ENCODE data around the gene CCDC15.
"Not testable (repeated sequence)": the region's sequence is repeated elsewhere in the genome, so short reads cannot be mapped to it uniquely, and the experiment has no call there.

CCDC15 gene

DNA sequence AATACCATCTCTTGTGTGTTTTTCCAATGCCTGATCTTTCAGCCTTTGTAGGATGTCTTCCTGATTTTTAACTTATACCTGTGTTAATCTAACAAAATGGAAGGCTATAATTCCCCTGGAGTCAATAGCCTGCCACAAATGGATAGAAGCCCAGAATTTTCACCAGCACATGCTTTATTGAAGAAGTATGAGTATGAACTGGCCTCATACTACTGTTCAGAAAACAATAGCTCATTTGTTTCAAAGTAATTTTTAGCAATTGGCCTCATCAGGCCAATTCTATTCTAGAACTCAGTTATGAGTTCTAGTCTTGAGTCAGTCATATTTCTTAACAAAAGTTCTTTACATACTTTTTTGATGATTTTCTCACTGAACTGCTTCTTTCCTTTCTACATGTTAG lies 68.5 kb downstream of the CCDC15 start:
- ChIA-PET CTCF (interaction anchor here (1.0 kb wide), 1 partner anchor 11 kb away, joined by 3 read pairs; no protein-coding TSS in a partner anchor), POLR2A (no interaction called here)
- no peaks in the 10 kb centered on the region for H3K4me1 ChIP-seq (ENCODE audit: control extremely low read depth in 1 of 4, control insufficient read depth in 4 of 4, insufficient read depth in 4 of 4, low read length in 3 of 4)
- H3K4me3 ChIP-seq (ENCODE audit: control insufficient read depth in 1 of 7, extremely low read depth in 1 of 7, insufficient read depth in 4 of 7, low read depth in 2 of 7, low read length in 6 of 7): no peak overlapping the region
- H3K9me3 ChIP-seq (ENCODE audit: control extremely low read depth in 1 of 5, control insufficient read depth in 4 of 5, insufficient read depth in 2 of 5, low read depth in 1 of 5, low read length in 4 of 5): no peaks in the 10 kb centered on the region
- peaks cover 0 to 3% (median 0%) of the 10 kb centered on the region in 4 experiments for H3K36me3 ChIP-seq (ENCODE audit: control insufficient read depth in 4 of 4, insufficient read depth in 4 of 4, low read length in 3 of 4)
- DNase-seq: no peak
- H3K27ac ChIP-seq (ENCODE audit: insufficient read depth in 1 of 2, low read depth in 1 of 2, low read length in 2 of 2, poor library complexity in 1 of 2, severe bottlenecking in 2 of 2): no peak overlapping the region
- H3K27me3 ChIP-seq (replicated peaks in 2 of 5; ENCODE audit: control insufficient read depth in 4 of 5, insufficient read depth in 5 of 5, low read length in 4 of 5): no peaks in the 10 kb centered on the region

DNA sequence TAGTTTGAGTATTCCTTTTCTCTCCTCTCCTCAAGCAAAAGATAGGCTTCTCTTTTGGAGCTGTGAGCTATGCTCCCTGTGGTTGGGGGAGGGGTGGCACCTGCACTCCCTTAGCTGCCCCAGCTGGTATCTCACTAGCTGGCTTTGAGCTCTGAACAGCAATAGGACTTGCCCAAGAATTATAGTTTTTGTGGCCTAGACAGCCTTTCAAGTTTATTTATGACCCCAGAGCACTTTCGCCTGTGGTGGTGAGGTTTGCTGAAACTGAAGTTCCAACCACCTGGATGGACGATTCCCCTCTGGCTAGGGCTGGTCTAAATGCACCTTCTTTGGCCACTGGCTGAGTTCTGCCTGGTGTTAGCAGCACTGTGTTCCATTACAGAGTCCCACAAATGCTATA lies 72.0 kb downstream of the CCDC15 start:
- H3K4me3 ChIP-seq (ENCODE audit: control insufficient read depth in 1 of 7, extremely low read depth in 1 of 7, insufficient read depth in 4 of 7, low read depth in 2 of 7, low read length in 6 of 7): no peak overlapping the region
- H3K27ac ChIP-seq (ENCODE audit: insufficient read depth in 1 of 2, low read depth in 1 of 2, low read length in 2 of 2, poor library complexity in 1 of 2, severe bottlenecking in 2 of 2): no peak overlapping the region
- DNase-seq: no peak
- ChIA-PET POLR2A (interaction anchor here (0.7 kb wide), 1 partner anchor 10 kb away, joined by 3 read pairs; no protein-coding TSS in a partner anchor), CTCF (no interaction called here)
- H3K9me3 ChIP-seq (ENCODE audit: control extremely low read depth in 1 of 5, control insufficient read depth in 4 of 5, insufficient read depth in 2 of 5, low read depth in 1 of 5, low read length in 4 of 5): peaks cover 0 to 6% (median 0%) of the 10 kb centered on the region in 5 experiments
- WGBS (ENCODE audit: insufficient coverage): 89% methylated on average over 1 of the region's 2 CpGs
- no peaks in the 10 kb centered on the region for H3K27me3 ChIP-seq (replicated peaks in 2 of 5; ENCODE audit: control insufficient read depth in 4 of 5, insufficient read depth in 5 of 5, low read length in 4 of 5)
- H3K36me3 ChIP-seq (ENCODE audit: control insufficient read depth in 4 of 4, insufficient read depth in 4 of 4, low read length in 3 of 4): peaks cover 0 to 13% (median 2%) of the 10 kb centered on the region in 4 experiments
- H3K4me1 ChIP-seq (ENCODE audit: control extremely low read depth in 1 of 4, control insufficient read depth in 4 of 4, insufficient read depth in 4 of 4, low read length in 3 of 4): no peaks in the 10 kb centered on the region

DNA sequence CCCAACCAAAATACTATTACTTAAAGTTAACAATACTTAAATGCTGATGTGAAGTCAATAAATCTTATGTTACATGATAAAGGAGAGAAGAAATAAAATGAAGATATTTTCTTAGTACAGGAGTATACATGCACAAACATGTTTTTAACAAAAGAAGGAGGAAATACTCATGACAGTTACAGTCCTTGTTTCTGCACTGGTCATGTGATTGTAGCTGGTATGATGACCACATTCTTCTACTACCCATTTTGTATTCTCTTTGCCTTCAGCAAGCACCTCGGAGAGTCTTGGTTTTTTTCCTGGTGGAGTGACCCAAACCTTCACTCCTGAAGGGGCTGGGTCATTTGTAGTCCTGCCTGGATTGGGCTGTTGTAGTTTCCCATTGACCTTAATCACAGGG lies 75.4 kb downstream of the CCDC15 start:
- DNase-seq; H3K4me3 ChIP-seq (ENCODE audit: control insufficient read depth in 1 of 7, extremely low read depth in 1 of 7, insufficient read depth in 4 of 7, low read depth in 2 of 7, low read length in 6 of 7); CTCF ChIA-PET; H3K27ac ChIP-seq (ENCODE audit: insufficient read depth in 1 of 2, low read depth in 1 of 2, low read length in 2 of 2, poor library complexity in 1 of 2, severe bottlenecking in 2 of 2); H3K4me1 ChIP-seq (ENCODE audit: control extremely low read depth in 1 of 4, control insufficient read depth in 4 of 4, insufficient read depth in 4 of 4, low read length in 3 of 4); POLR2A ChIA-PET; H3K27me3 ChIP-seq (replicated peaks in 2 of 5; ENCODE audit: control insufficient read depth in 4 of 5, insufficient read depth in 5 of 5, low read length in 4 of 5): not testable (repeated sequence)
- WGBS (ENCODE audit: insufficient coverage): 50% methylated on average over 1 of the region's 1 CpG
- H3K36me3 ChIP-seq (ENCODE audit: control insufficient read depth in 4 of 4, insufficient read depth in 4 of 4, low read length in 3 of 4): peaks cover 0 to 16% (median 3%) of the 10 kb centered on the region in 4 experiments
- H3K9me3 ChIP-seq (ENCODE audit: control extremely low read depth in 1 of 5, control insufficient read depth in 4 of 5, insufficient read depth in 2 of 5, low read depth in 1 of 5, low read length in 4 of 5): peaks cover 0 to 19% (median 2%) of the 10 kb centered on the region in 5 experiments

DNA sequence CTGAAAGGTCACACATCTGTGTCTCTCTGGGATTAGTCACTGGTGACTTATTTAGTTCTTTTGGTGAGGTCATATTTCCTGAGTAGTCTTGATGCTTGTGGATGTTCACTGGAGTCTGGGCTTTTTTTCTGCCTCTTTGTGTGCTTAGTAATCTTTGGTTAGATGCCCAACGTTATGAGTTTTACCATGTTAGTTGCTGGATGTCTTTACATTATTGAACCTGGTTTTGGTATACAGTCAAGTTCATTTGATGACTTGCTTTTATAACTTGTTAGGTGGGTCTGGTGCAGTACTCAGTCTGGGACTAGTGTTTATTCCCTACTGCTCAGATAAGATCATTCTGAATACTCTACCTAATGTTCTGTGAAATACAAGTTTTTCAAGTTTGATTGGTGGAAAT lies 82.9 kb downstream of the CCDC15 start:
- POLR2A ChIA-PET: no interaction called here
- no peak for DNase-seq
- WGBS (ENCODE audit: insufficient coverage): no CpG with 5 or more reads among the region's 1 CpG

DNA sequence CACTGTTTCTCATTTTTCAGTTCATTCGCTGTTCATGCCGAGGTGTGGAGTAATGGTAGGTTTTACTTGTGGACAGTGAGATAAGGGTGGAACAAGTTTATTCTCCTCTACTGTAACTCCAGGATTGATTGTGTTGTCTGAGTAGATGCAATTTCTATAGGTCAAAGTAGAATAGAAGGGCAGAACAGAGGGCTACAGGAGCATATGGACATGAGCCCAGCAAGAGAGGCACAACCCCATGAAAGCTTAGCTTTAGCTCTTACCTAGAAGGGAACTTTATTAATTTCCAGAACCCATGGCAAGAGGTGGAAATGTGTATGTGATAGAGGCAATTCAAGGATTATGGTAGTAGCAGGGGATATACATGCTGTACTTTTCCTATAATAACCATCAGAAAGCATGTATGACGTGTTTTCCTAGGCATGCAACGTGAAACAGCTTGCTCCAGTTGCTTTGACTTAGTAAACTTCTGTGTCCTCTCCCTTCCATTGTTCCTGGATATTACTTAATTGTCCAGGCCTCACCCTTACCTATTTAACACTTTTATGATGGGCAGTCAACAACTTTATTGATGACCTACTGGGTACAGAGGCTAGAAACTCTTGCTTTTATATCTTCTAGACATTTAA lies 95.3 kb downstream of the CCDC15 start:
- H3K9me3 ChIP-seq (ENCODE audit: control extremely low read depth in 1 of 5, control insufficient read depth in 4 of 5, insufficient read depth in 2 of 5, low read depth in 1 of 5, low read length in 4 of 5): peaks cover 0 to 2% (median 0%) of the 10 kb centered on the region in 5 experiments
- no peak overlapping the region for H3K27ac ChIP-seq (ENCODE audit: insufficient read depth in 1 of 2, low read depth in 1 of 2, low read length in 2 of 2, poor library complexity in 1 of 2, severe bottlenecking in 2 of 2)
- CTCF ChIA-PET: no interaction called here
- H3K36me3 ChIP-seq (ENCODE audit: control insufficient read depth in 4 of 4, insufficient read depth in 4 of 4, low read length in 3 of 4): peaks cover 0 to 5% (median 0%) of the 10 kb centered on the region in 4 experiments
- 89% methylated on average over 2 of the region's 4 CpGs for WGBS (ENCODE audit: insufficient coverage)
- H3K4me1 ChIP-seq (ENCODE audit: control extremely low read depth in 1 of 4, control insufficient read depth in 4 of 4, insufficient read depth in 4 of 4, low read length in 3 of 4): no peaks in the 10 kb centered on the region
- no peak for DNase-seq
- no peaks in the 10 kb centered on the region for H3K27me3 ChIP-seq (replicated peaks in 2 of 5; ENCODE audit: control insufficient read depth in 4 of 5, insufficient read depth in 5 of 5, low read length in 4 of 5)
- no peak overlapping the region for H3K4me3 ChIP-seq (ENCODE audit: control insufficient read depth in 1 of 7, extremely low read depth in 1 of 7, insufficient read depth in 4 of 7, low read depth in 2 of 7, low read length in 6 of 7)
- POLR2A ChIA-PET: no interaction called here

More for the DNA sequence above, 82.9 kb downstream of the CCDC15 start:
- H3K9me3 ChIP-seq (ENCODE audit: control extremely low read depth in 1 of 5, control insufficient read depth in 4 of 5, insufficient read depth in 2 of 5, low read depth in 1 of 5, low read length in 4 of 5): peaks cover 2 to 13% (median 3%) of the 10 kb centered on the region in 5 experiments
- no peaks in the 10 kb centered on the region for H3K4me1 ChIP-seq (ENCODE audit: control extremely low read depth in 1 of 4, control insufficient read depth in 4 of 4, insufficient read depth in 4 of 4, low read length in 3 of 4)
- no peak overlapping the region for H3K27ac ChIP-seq (ENCODE audit: insufficient read depth in 1 of 2, low read depth in 1 of 2, low read length in 2 of 2, poor library complexity in 1 of 2, severe bottlenecking in 2 of 2)
- H3K4me3 ChIP-seq (ENCODE audit: control insufficient read depth in 1 of 7, extremely low read depth in 1 of 7, insufficient read depth in 4 of 7, low read depth in 2 of 7, low read length in 6 of 7): no peak overlapping the region
- no peaks in the 10 kb centered on the region for H3K27me3 ChIP-seq (replicated peaks in 2 of 5; ENCODE audit: control insufficient read depth in 4 of 5, insufficient read depth in 5 of 5, low read length in 4 of 5)
- CTCF ChIA-PET: interaction anchor here (0.8 kb wide), 1 partner anchor 1112 kb away, joined by 3 read pairs; no protein-coding TSS in a partner anchor
- H3K36me3 ChIP-seq (ENCODE audit: control insufficient read depth in 4 of 4, insufficient read depth in 4 of 4, low read length in 3 of 4): peaks cover 0 to 3% (median 2%) of the 10 kb centered on the region in 4 experiments

DNA sequence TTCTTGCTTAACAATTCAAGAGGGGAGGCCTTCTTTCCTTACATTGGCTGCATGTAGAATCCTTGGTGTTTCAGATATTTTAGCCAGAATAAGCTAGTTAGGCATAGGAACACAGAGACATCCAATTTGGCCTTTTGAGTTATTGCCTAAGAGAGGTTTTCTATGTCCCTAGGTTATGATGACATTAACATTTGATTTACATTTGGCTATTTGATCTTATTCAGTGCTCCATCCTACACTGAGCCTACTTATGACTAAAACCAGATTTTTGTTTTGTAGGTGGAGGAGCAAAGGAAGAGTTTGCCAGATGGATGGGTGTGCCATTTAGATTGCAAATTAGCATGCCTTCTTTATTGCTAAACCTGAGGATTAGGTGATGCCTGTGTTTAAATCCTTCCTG lies 98.0 kb downstream of the CCDC15 start:
- no peak overlapping the region for H3K4me3 ChIP-seq (ENCODE audit: control insufficient read depth in 1 of 7, extremely low read depth in 1 of 7, insufficient read depth in 4 of 7, low read depth in 2 of 7, low read length in 6 of 7)
- no peak for DNase-seq
- no peaks in the 10 kb centered on the region for H3K27me3 ChIP-seq (replicated peaks in 2 of 5; ENCODE audit: control insufficient read depth in 4 of 5, insufficient read depth in 5 of 5, low read length in 4 of 5)
- peaks cover 0 to 5% (median 0%) of the 10 kb centered on the region in 4 experiments for H3K36me3 ChIP-seq (ENCODE audit: control insufficient read depth in 4 of 4, insufficient read depth in 4 of 4, low read length in 3 of 4)
- H3K27ac ChIP-seq (ENCODE audit: insufficient read depth in 1 of 2, low read depth in 1 of 2, low read length in 2 of 2, poor library complexity in 1 of 2, severe bottlenecking in 2 of 2): no peak overlapping the region
- no peaks in the 10 kb centered on the region for H3K9me3 ChIP-seq (ENCODE audit: control extremely low read depth in 1 of 5, control insufficient read depth in 4 of 5, insufficient read depth in 2 of 5, low read depth in 1 of 5, low read length in 4 of 5)
- ChIA-PET POLR2A (no interaction called here), CTCF (interaction anchor here (1.1 kb wide), 1 partner anchor 38 kb away, joined by 3 read pairs; no protein-coding TSS in a partner anchor)
- no peaks in the 10 kb centered on the region for H3K4me1 ChIP-seq (ENCODE audit: control extremely low read depth in 1 of 4, control insufficient read depth in 4 of 4, insufficient read depth in 4 of 4, low read length in 3 of 4)

DNA sequence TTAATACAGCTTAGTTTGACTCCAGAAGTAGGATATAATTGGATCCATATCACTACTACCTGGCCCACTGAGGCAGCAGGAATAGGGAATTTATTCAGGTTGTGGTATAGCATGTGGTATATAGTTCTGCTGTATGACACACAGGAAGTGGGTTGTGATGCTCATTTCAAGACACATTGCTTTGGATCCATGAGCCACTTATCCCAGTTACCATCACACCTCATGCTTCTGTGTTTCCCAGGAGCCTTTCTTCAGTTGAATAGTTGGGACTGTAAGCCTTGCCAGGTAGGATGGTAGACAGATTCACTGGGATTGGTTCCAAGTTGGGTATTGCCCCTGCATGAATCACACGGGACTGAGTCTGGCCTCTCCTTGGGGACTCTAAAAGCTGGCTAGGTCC lies 99.2 kb downstream of the CCDC15 start:
- POLR2A ChIA-PET: no interaction called here
- no peak for DNase-seq
- no peaks in the 10 kb centered on the region for H3K4me1 ChIP-seq (ENCODE audit: control extremely low read depth in 1 of 4, control insufficient read depth in 4 of 4, insufficient read depth in 4 of 4, low read length in 3 of 4)

More for the DNA sequence above, 99.2 kb downstream of the CCDC15 start:
- Histone ChIP-seq H3K27me3 (replicated peaks in 2 of 5; ENCODE audit: control insufficient read depth in 4 of 5, insufficient read depth in 5 of 5, low read length in 4 of 5) (peaks cover 0 to under 1% (median 0%) of the 10 kb centered on the region in 5 experiments), H3K4me3 (ENCODE audit: control insufficient read depth in 1 of 7, extremely low read depth in 1 of 7, insufficient read depth in 4 of 7, low read depth in 2 of 7, low read length in 6 of 7) (no peak overlapping the region), H3K36me3 (ENCODE audit: control insufficient read depth in 4 of 4, insufficient read depth in 4 of 4, low read length in 3 of 4) (peaks cover 0 to 5% (median 0%) of the 10 kb centered on the region in 4 experiments), H3K27ac (ENCODE audit: insufficient read depth in 1 of 2, low read depth in 1 of 2, low read length in 2 of 2, poor library complexity in 1 of 2, severe bottlenecking in 2 of 2) (no peak overlapping the region), H3K9me3 (ENCODE audit: control extremely low read depth in 1 of 5, control insufficient read depth in 4 of 5, insufficient read depth in 2 of 5, low read depth in 1 of 5, low read length in 4 of 5) (no peaks in the 10 kb centered on the region)
- 100% methylated on average over 1 of the region's 1 CpG for WGBS (ENCODE audit: insufficient coverage)
- CTCF ChIA-PET: interaction anchor here (1.1 kb wide), 1 partner anchor 37 kb away, joined by 3 read pairs; no protein-coding TSS in a partner anchor

Data from common myeloid progenitor, CD34-positive (primary cell).